ENCODE measurements around the gene SULF2.

Gene SULF2

DNA sequence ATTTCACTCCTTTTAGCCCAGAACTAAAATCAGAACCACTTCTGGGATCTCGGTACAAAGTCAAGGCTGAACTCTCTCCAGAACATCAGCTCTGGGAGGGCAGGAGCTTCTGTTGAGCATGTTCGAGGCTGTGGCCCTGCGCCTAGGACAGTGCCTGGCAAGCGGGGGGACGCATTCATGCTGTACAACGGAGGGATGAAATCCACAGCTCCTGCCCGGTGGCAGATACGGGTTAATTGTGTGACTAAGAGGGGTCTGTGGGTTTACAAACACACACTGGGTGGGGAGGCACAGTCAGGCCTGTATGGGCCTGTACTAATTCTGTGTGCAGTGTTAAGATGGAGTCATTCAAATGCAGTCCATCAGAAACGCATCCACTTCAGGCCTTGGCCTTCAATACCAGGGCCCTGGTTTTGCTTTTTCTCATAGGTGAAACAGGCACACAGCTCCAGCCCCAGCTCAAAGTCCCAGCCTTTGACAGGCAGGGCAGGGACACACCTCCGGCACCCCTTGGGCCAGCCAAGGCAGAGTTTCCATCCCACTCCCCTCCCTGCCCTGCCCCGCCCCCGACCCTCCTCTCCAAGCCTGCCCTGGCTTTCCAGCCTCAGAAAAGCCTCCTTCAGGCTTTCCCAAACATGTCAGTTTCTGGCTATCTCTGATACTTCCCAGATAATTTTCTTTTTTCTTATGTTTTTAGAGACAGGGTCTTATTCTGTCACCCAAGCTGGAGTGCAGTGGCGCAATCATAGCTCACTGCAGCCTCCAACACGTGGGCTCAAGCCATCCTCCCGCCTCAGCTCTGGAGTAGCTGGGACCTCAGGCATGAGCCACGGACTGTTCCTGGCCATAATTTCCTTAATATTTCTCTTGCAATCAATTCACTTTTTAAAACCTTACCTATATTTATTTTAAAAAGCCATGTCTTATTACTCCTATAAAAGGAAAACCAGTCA lies 109.8 kb downstream of the SULF2 start:
- DNase-seq (ENCODE audit: extremely low read depth, low read depth), result no peak
- H3K4me3 ChIP-seq (replicated peaks; ENCODE audit: low read depth, low read length), result no peak overlapping the region
- TF ChIP-seq CTCF (IDR thresholded peaks at IDR 0.05; ENCODE audit: low read depth, low read length, missing control alignments), result no peak

DNA sequence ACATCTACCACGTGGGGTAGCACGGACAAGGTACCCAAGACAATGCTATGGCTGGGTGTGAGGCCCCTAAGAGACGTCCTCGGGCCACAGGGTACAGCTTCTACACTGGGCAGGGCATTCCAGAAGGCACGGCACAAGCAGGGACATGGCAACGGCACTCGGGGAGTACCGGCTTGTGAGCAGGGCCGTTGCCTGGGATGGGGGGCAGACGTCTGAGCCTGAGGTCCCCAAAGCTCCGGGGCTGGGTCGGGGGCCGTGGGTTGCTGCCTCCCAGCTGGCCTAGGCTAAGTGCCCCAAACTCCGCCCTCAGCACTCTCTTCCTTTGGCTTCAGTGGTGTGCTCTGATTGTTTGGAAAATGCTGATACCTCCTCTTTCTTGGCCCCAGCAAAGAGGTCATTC lies 110.6 kb downstream of the SULF2 start:
- no peak overlapping the region for H3K4me3 ChIP-seq (replicated peaks; ENCODE audit: low read depth, low read length)
- no peak for TF ChIP-seq CTCF (IDR thresholded peaks at IDR 0.05; ENCODE audit: low read depth, low read length, missing control alignments)
- no peak for DNase-seq (ENCODE audit: extremely low read depth, low read depth)

DNA sequence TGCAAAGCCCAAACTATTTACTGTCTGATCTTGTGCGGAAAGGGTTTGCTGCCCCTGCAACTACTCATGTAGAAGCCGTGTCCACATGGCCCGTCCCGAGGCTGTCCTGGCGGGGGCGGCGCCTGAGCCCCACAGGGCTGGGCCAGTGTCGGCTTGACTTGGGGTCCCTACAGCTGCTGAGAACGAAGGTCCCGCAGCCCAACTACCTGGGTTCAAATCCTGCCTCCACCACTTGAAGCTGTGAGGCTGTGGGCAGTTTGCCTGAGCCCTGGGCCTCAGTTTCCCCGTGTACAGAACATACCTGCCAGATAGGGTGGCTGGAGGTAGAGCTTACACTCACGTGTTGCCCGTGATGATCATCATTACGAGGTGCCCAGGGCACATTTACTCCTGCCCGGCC lies 111.1 kb downstream of the SULF2 start:
- DNase-seq (ENCODE audit: extremely low read depth, low read depth), result no peak
- no peak for TF ChIP-seq CTCF (IDR thresholded peaks at IDR 0.05; ENCODE audit: low read depth, low read length, missing control alignments)
- no peak overlapping the region for H3K4me3 ChIP-seq (replicated peaks; ENCODE audit: low read depth, low read length)

DNA sequence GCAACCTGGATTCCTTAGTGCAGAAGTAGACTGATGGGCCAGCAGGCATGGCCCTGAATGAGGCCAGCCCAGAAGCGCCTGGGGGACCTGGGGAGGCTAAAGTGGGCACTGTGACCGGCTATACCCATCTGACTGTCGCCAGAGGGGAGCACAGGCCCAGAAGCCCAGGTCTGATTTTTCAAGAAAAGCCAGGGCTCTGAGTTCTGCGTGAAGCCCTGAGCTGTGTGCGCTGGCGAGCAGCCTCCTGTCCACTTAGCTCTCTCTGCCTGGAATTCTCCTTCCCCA lies 111.7 kb downstream of the SULF2 start:
- H3K4me3 ChIP-seq (replicated peaks; ENCODE audit: low read depth, low read length), result no peak overlapping the region
- TF ChIP-seq CTCF (IDR thresholded peaks at IDR 0.05; ENCODE audit: low read depth, low read length, missing control alignments), result no peak
- no peak for DNase-seq (ENCODE audit: extremely low read depth, low read depth)

DNA sequence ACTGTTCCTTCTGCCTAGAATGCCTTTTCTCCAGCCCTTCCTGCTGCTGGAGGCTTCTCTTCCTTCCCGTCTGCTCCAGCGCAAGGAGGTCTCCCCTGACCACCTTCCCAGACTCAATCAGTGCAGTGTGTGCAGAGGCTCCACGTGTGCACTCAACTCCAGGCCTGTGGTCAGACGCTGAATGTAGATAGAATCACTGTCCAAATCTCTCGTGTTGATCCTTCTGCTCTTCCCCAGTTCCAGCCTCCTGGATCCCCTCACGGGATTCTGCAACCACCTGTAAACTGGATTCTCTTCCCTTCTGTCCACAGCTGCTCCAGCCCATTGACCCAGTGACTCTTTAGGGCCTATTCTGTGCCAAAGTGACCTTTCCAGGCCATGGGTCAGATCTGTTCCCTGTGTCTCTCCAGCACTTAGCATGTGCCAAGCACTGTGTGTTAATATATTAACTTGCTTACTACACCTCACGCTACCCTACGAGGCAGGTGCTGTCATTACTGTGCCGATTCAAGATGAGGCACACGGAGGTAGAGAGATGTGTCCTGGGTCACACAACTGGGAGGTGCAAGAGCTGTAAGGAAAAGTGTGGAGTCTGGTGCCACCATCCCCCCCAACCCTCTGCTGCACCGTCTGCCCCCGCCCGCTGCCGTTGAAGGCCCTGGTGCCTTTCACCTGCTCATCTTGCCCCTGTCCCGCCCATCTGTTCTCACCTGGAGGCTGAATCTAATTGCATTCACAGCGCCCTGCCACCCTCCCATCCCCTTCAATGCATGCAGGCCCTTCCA lies 112.2 kb downstream of the SULF2 start:
- no peak for TF ChIP-seq CTCF (IDR thresholded peaks at IDR 0.05; ENCODE audit: low read depth, low read length, missing control alignments)
- DNase-seq (ENCODE audit: extremely low read depth, low read depth), result no peak
- H3K4me3 ChIP-seq (replicated peaks; ENCODE audit: low read depth, low read length), result no peak overlapping the region

DNA sequence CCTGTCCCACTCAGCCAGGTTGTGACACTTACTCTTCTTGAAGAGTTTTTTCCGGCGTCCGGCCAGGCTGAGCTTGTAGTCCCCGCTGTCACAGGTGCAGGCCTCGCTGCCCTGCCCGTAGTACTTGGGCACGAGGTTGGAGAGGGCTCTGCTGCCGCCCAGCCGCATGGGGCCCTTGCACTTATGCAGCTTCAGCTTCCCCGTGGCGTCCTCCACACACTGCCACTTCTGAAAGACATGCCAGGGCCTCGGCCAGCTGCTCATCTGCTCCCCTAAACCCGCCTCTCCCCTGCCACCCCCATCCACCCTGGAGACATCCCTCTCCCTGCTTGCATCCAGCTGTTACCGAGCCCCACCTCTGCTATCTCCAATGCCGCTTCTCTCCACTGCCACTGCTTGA lies 113.1 kb downstream of the SULF2 start:
- no peak for TF ChIP-seq CTCF (IDR thresholded peaks at IDR 0.05; ENCODE audit: low read depth, low read length, missing control alignments)
- no peak overlapping the region for H3K4me3 ChIP-seq (replicated peaks; ENCODE audit: low read depth, low read length)
- no peak for DNase-seq (ENCODE audit: extremely low read depth, low read depth)
